HG02943 (cell line): ENCODE results near the gene CADPS.

Source experiments
- ATAC-seq: cut with Tn5 transposase; IDR thresholded peaks from one replicate; pipeline ENCODE4 v1.9.1; 2021; ENCODE audit warnings: mild to moderate bottlenecking, low read depth, moderate library complexity; ENCODE audit not compliant: unreplicated experiment

The CADPS gene

GRCh38 chr3:62569609-62570008 lies 305.6 kb downstream of the CADPS start:
- no peak for ATAC-seq

GRCh38 chr3:62567097-62568021 lies 307.9 kb downstream of the CADPS start:
- ATAC-seq: no peak

GRCh38 chr3:62566022-62566557 lies 309.1 kb downstream of the CADPS start:
- ATAC-seq: no peak

GRCh38 chr3:62562596-62562995 lies 312.6 kb downstream of the CADPS start:
- no peak for ATAC-seq

GRCh38 chr3:62562017-62562416 lies 313.2 kb downstream of the CADPS start:
- no peak for ATAC-seq

GRCh38 chr3:62559831-62560445 lies 315.3 kb downstream of the CADPS start:
- ATAC-seq: no peak

- ATAC-seq: no peak
These were observed 316.6 kb downstream of the CADPS start for GRCh38 chr3:62558549-62559112.

GRCh38 chr3:62557983-62558382 lies 317.2 kb downstream of the CADPS start:
- no peak for ATAC-seq

- ATAC-seq: no peak
These were observed 317.8 kb downstream of the CADPS start for GRCh38 chr3:62557450-62557849.

GRCh38 chr3:62556121-62556815 lies 318.9 kb downstream of the CADPS start:
- no peak for ATAC-seq

GRCh38 chr3:62554264-62554799 lies 320.9 kb downstream of the CADPS start:
- no peak for ATAC-seq

GRCh38 chr3:62553811-62554210 lies 321.4 kb downstream of the CADPS start:
- ATAC-seq: no peak

- ATAC-seq: no peak
These were observed 323.7 kb downstream of the CADPS start for GRCh38 chr3:62551556-62551955.

- no peak for ATAC-seq
These were observed 324.8 kb downstream of the CADPS start for GRCh38 chr3:62550439-62550838.

GRCh38 chr3:62548528-62549205 lies 326.5 kb downstream of the CADPS start:
- no peak for ATAC-seq

- no peak for ATAC-seq
These were observed 328.9 kb downstream of the CADPS start for GRCh38 chr3:62546266-62546665.

- ATAC-seq: no peak
These were observed 333.0 kb downstream of the CADPS start for GRCh38 chr3:62542185-62542584.

- ATAC-seq: no peak
These were observed 335.5 kb downstream of the CADPS start for GRCh38 chr3:62539762-62540161.

- ATAC-seq: no peak
These were observed 336.4 kb downstream of the CADPS start for GRCh38 chr3:62538691-62539356.
